ENCODE data around the gene PAQR5.
A peak's percentile ranks its signal among the peaks of the same experiment; 100 is the strongest.

PAQR5 gene

GRCh38 chr15:69388260-69388705 lies 89.6 kb downstream of the PAQR5 start:
- H3K27me3 ChIP-seq (ENCODE audit: insufficient read depth, low read length), result no peaks in the 10 kb centered on the region
- no peak overlapping the region for H4K12ac ChIP-seq (ENCODE audit: low read depth, low read length)
- H3K23ac ChIP-seq (ENCODE audit: low read length), result no peak overlapping the region
- H3K4me3 ChIP-seq (ENCODE audit: low read depth, low read length), result no peak overlapping the region
- no peak overlapping the region for H3K14ac ChIP-seq (ENCODE audit: low read length)
- H2AK5ac ChIP-seq (ENCODE audit: low read length), result no peak overlapping the region
- H3K79me1 ChIP-seq (ENCODE audit: low read length), result peaks cover 2% of the 10 kb centered on the region
- H3K18ac ChIP-seq (ENCODE audit: low read length), result no peak overlapping the region
- H4K8ac ChIP-seq (ENCODE audit: low read depth, low read length), result no peak overlapping the region
- no peak overlapping the region for H3K4ac ChIP-seq (ENCODE audit: low read depth, low read length)
- no peak overlapping the region for H3K27ac ChIP-seq (ENCODE audit: low read depth, low read length)
- H3K79me2 ChIP-seq (ENCODE audit: control insufficient read depth, insufficient read depth, low read length, poor library complexity), result no peaks in the 10 kb centered on the region
- no peak overlapping the region for H3K4me2 ChIP-seq (ENCODE audit: low read length)
- peak in 1 of 2 donors; percentile 33 for DNase-seq
- no peaks in the 10 kb centered on the region for H3K36me3 ChIP-seq (ENCODE audit: control insufficient read depth in 1 of 2, insufficient read depth in 2 of 2, low read length in 2 of 2)
- WGBS (ENCODE audit: extremely low coverage, insufficient coverage, insufficient read length), result no CpG with 5 or more reads among the region's 6 CpGs
- H3K4me1 ChIP-seq (ENCODE audit: control insufficient read depth in 1 of 2, insufficient read depth in 2 of 2, low read length in 2 of 2), result peaks cover 14 to 17% of the 10 kb centered on the region in 2 experiments
- H3K9me3 ChIP-seq (ENCODE audit: insufficient read depth, low read depth, low read length), result no peaks in the 10 kb centered on the region
- no peak overlapping the region for H2BK120ac ChIP-seq (ENCODE audit: insufficient read depth, low read length, poor library complexity)
- H4K91ac ChIP-seq (ENCODE audit: low read depth, low read length), result no peak overlapping the region
- H3K9ac ChIP-seq (ENCODE audit: low read length), result no peak overlapping the region
- no peak overlapping the region for H2BK5ac ChIP-seq (ENCODE audit: low read depth, low read length, poor library complexity)
- H2BK12ac ChIP-seq (ENCODE audit: low read length), result no peak overlapping the region
- no peak overlapping the region for H2AFZ ChIP-seq (ENCODE audit: insufficient read depth, low read length, poor library complexity)

- H3K18ac ChIP-seq (ENCODE audit: low read length), result no peak overlapping the region
- no CpG with 5 or more reads among the region's 7 CpGs for WGBS (ENCODE audit: extremely low coverage, insufficient coverage, insufficient read length)
- no peak overlapping the region for H4K8ac ChIP-seq (ENCODE audit: low read depth, low read length)
- H2AK5ac ChIP-seq (ENCODE audit: low read length), result no peak overlapping the region
- H2AFZ ChIP-seq (ENCODE audit: insufficient read depth, low read length, poor library complexity), result no peak overlapping the region
- H3K9me3 ChIP-seq (ENCODE audit: insufficient read depth, low read depth, low read length), result no peaks in the 10 kb centered on the region
- no peak overlapping the region for H3K27ac ChIP-seq (ENCODE audit: low read depth, low read length)
- H3K4ac ChIP-seq (ENCODE audit: low read depth, low read length), result no peak overlapping the region
- no peak overlapping the region for H3K9ac ChIP-seq (ENCODE audit: low read length)
- DNase-seq, result no peak
- H3K27me3 ChIP-seq (ENCODE audit: insufficient read depth, low read length), result no peaks in the 10 kb centered on the region
- no peak overlapping the region for H3K14ac ChIP-seq (ENCODE audit: low read length)
- H2BK120ac ChIP-seq (ENCODE audit: insufficient read depth, low read length, poor library complexity), result no peak overlapping the region
- no peaks in the 10 kb centered on the region for H3K36me3 ChIP-seq (ENCODE audit: control insufficient read depth in 1 of 2, insufficient read depth in 2 of 2, low read length in 2 of 2)
- H4K12ac ChIP-seq (ENCODE audit: low read depth, low read length), result no peak overlapping the region
- H2BK5ac ChIP-seq (ENCODE audit: low read depth, low read length, poor library complexity), result no peak overlapping the region
- H3K4me3 ChIP-seq (ENCODE audit: low read depth, low read length), result no peak overlapping the region
- no peak overlapping the region for H4K91ac ChIP-seq (ENCODE audit: low read depth, low read length)
- no peak overlapping the region for H2BK12ac ChIP-seq (ENCODE audit: low read length)
- H3K79me1 ChIP-seq (ENCODE audit: low read length), result peaks cover 2% of the 10 kb centered on the region
- H3K79me2 ChIP-seq (ENCODE audit: control insufficient read depth, insufficient read depth, low read length, poor library complexity), result no peaks in the 10 kb centered on the region
- no peak overlapping the region for H3K4me2 ChIP-seq (ENCODE audit: low read length)
- H3K4me1 ChIP-seq (ENCODE audit: control insufficient read depth in 1 of 2, insufficient read depth in 2 of 2, low read length in 2 of 2), result peaks cover 14 to 22% of the 10 kb centered on the region in 2 experiments
- H3K23ac ChIP-seq (ENCODE audit: low read length), result no peak overlapping the region
Measured at GRCh38 chr15:69389426-69389825, 90.7 kb downstream of the PAQR5 start.

- H2AFZ ChIP-seq (ENCODE audit: insufficient read depth, low read length, poor library complexity), result no peak overlapping the region
- no peak overlapping the region for H2BK120ac ChIP-seq (ENCODE audit: insufficient read depth, low read length, poor library complexity)
- peak overlapping the region; percentile 23 for H3K4me2 ChIP-seq (ENCODE audit: low read length)
- no peak overlapping the region for H3K9ac ChIP-seq (ENCODE audit: low read length)
- H3K14ac ChIP-seq (ENCODE audit: low read length), result no peak overlapping the region
- DNase-seq, result peak; percentile 65 to 71
- peaks cover 2% of the 10 kb centered on the region for H3K79me1 ChIP-seq (ENCODE audit: low read length)
- H3K4ac ChIP-seq (ENCODE audit: low read depth, low read length), result no peak overlapping the region
- no peaks in the 10 kb centered on the region for H3K27me3 ChIP-seq (ENCODE audit: insufficient read depth, low read length)
- no peak overlapping the region for H2BK5ac ChIP-seq (ENCODE audit: low read depth, low read length, poor library complexity)
- H3K4me1 ChIP-seq (ENCODE audit: control insufficient read depth in 1 of 2, insufficient read depth in 2 of 2, low read length in 2 of 2), result peaks cover 14 to 22% of the 10 kb centered on the region in 2 experiments
- H4K8ac ChIP-seq (ENCODE audit: low read depth, low read length), result no peak overlapping the region
- no peak overlapping the region for H3K23ac ChIP-seq (ENCODE audit: low read length)
- no peak overlapping the region for H2AK5ac ChIP-seq (ENCODE audit: low read length)
- H3K27ac ChIP-seq (ENCODE audit: low read depth, low read length), result no peak overlapping the region
- H3K4me3 ChIP-seq (ENCODE audit: low read depth, low read length), result no peak overlapping the region
- H3K36me3 ChIP-seq (ENCODE audit: control insufficient read depth in 1 of 2, insufficient read depth in 2 of 2, low read length in 2 of 2), result no peaks in the 10 kb centered on the region
- H4K12ac ChIP-seq (ENCODE audit: low read depth, low read length), result no peak overlapping the region
- no peak overlapping the region for H2BK12ac ChIP-seq (ENCODE audit: low read length)
- WGBS (ENCODE audit: extremely low coverage, insufficient coverage, insufficient read length), result no CpG with 5 or more reads among the region's 2 CpGs
- no peaks in the 10 kb centered on the region for H3K79me2 ChIP-seq (ENCODE audit: control insufficient read depth, insufficient read depth, low read length, poor library complexity)
- H4K91ac ChIP-seq (ENCODE audit: low read depth, low read length), result no peak overlapping the region
- H3K9me3 ChIP-seq (ENCODE audit: insufficient read depth, low read depth, low read length), result no peaks in the 10 kb centered on the region
- H3K18ac ChIP-seq (ENCODE audit: low read length), result no peak overlapping the region
Measured at GRCh38 chr15:69390575-69390974, 91.9 kb downstream of the PAQR5 start.

GRCh38 chr15:69391046-69391757 lies 92.5 kb downstream of the PAQR5 start:
- Histone ChIP-seq H3K4ac (ENCODE audit: low read depth, low read length) (no peak overlapping the region), H2BK5ac (ENCODE audit: low read depth, low read length, poor library complexity) (no peak overlapping the region), H2BK120ac (ENCODE audit: insufficient read depth, low read length, poor library complexity) (no peak overlapping the region), H4K91ac (ENCODE audit: low read depth, low read length) (peak overlapping the region; percentile 14), H3K4me3 (ENCODE audit: low read depth, low read length) (no peak overlapping the region), H3K23ac (ENCODE audit: low read length) (no peak overlapping the region), H3K27ac (ENCODE audit: low read depth, low read length) (no peak overlapping the region), H3K9ac (ENCODE audit: low read length) (no peak overlapping the region), H3K9me3 (ENCODE audit: insufficient read depth, low read depth, low read length) (no peaks in the 10 kb centered on the region), H4K12ac (ENCODE audit: low read depth, low read length) (no peak overlapping the region), H3K36me3 (ENCODE audit: control insufficient read depth in 1 of 2, insufficient read depth in 2 of 2, low read length in 2 of 2) (no peaks in the 10 kb centered on the region), H3K4me1 (ENCODE audit: control insufficient read depth in 1 of 2, insufficient read depth in 2 of 2, low read length in 2 of 2) (peaks cover 14 to 22% of the 10 kb centered on the region in 2 experiments), H3K4me2 (ENCODE audit: low read length) (peak overlapping the region; percentile 23), H3K14ac (ENCODE audit: low read length) (no peak overlapping the region), H2AK5ac (ENCODE audit: low read length) (no peak overlapping the region), H3K18ac (ENCODE audit: low read length) (no peak overlapping the region), H2BK12ac (ENCODE audit: low read length) (peak overlapping the region; percentile 56), H3K79me2 (ENCODE audit: control insufficient read depth, insufficient read depth, low read length, poor library complexity) (no peaks in the 10 kb centered on the region), H3K27me3 (ENCODE audit: insufficient read depth, low read length) (no peaks in the 10 kb centered on the region), H4K8ac (ENCODE audit: low read depth, low read length) (no peak overlapping the region), H3K79me1 (ENCODE audit: low read length) (peaks cover 2% of the 10 kb centered on the region), H2AFZ (ENCODE audit: insufficient read depth, low read length, poor library complexity) (no peak overlapping the region)
- WGBS (ENCODE audit: extremely low coverage, insufficient coverage, insufficient read length), result no CpG with 5 or more reads among the region's 11 CpGs
- DNase-seq, result peak in 1 of 2 donors; percentile 65

Measured in trophoblast cell (in vitro differentiated cells and primary cell).